Esophagus muscularis mucosa (tissue), 4 donors: ENCODE measurements around the gene ANKRD17. TPM values are rescaled to one million over a fixed set of nuclear protein-coding genes. Genes with fewer than 3 reads are reported as not detected.

Experiments
- DNase-seq: peaks from one replicate; pipeline ENCODE4 v3.0.0-alpha.2; 2017; ENCODE audit errors: extremely low spot score
- H3K27ac ChIP-seq, 4 donors: fragments of 200-600 bp; sonication (generic); replicated peaks in 1 of 4; 1 replicate in 3 of 4; 2 replicates in 1 of 4; pipeline ENCODE4 v1.5.1; 2016 to 2019; ENCODE audit warnings: mild to moderate bottlenecking in 1 of 4
- H3K27me3 ChIP-seq, 4 donors: fragments of 200-600 bp; sonication (generic); one replicate each; pipeline versions ENCODE4 v1.5.1 to v1.6.0; 2016 to 2019
- H3K36me3 ChIP-seq, 4 donors: fragments of 200-600 bp; sonication (generic); one replicate each; pipeline ENCODE4 v1.5.1; 2016 to 2019
- H3K4me1 ChIP-seq, 4 donors: fragments of 200-600 bp; sonication (generic); one replicate each; pipeline ENCODE4 v1.5.1; 2016 to 2019
- H3K4me3 ChIP-seq, 4 donors: fragments of 200-600 bp; sonication (generic); 1 replicate in 2 of 4; 2 replicates in 2 of 4; pipeline ENCODE4 v1.5.1; 2016 to 2019; ENCODE audit warnings: mild to moderate bottlenecking in 4 of 4, moderate library complexity in 1 of 4
- H3K9me3 ChIP-seq, 4 donors: fragments of 200-600 bp; sonication (generic); 1 replicate in 3 of 4; 2 replicates in 1 of 4; pipeline ENCODE4 v1.5.1; 2016 to 2019
- CTCF ChIP-seq, 3 experiments: fragments of 200-600 bp in 2 of 3; fragments of 450-650 bp in 1 of 3; sonication (generic) in 2 of 3; IDR thresholded peaks; one replicate each; pipeline ENCODE4 v1.5.1; 2017 to 2019; ENCODE audit warnings: antibody characterized with exemption in 3 of 3, mild to moderate bottlenecking in 2 of 3, moderate library complexity in 1 of 3
- EP300 ChIP-seq: sonication (generic); formaldehyde crosslinking; IDR thresholded peaks from one replicate; pipeline ENCODE4 v1.6.1; 2017; ENCODE audit warnings: antibody characterized with exemption
- POLR2A ChIP-seq: fragments of 450-650 bp; IDR thresholded peaks from one replicate; pipeline ENCODE4 v1.6.1; 2017; ENCODE audit warnings: antibody characterized with exemption, moderate library complexity, mild to moderate bottlenecking, low read depth
- POLR2AphosphoS5 ChIP-seq, 2 donors: sonication (generic); formaldehyde crosslinking; IDR thresholded peaks; one replicate each; pipeline ENCODE4 v1.6.1; 2017; ENCODE audit warnings: antibody characterized with exemption in 2 of 2
- WGBS: methylation state at CpG from one replicate; pipeline ENCODE4 v1.1.5; 2018; 5-methylcytosine and 5-hydroxymethylcytosine counted together
- intact Hi-C: fragments of 100-400 bp; cut with DNase I; formaldehyde crosslinking; loops from one replicate; pipeline ENCODE4 v1.15.1; 2023
- total RNA-seq, 4 donors: library from RNA; depleted of rRNA; stranded (reverse); fragments of >200 nt; gene quantifications; one replicate each; pipeline versions ENCODE4 v1.1.0 to v1.2.1, GENCODE V29; 2016

ANKRD17 gene
- total RNA-seq, 4 donors from 2014 or later: 47.9 to 58.1 (median 54.7) TPM

DNA sequence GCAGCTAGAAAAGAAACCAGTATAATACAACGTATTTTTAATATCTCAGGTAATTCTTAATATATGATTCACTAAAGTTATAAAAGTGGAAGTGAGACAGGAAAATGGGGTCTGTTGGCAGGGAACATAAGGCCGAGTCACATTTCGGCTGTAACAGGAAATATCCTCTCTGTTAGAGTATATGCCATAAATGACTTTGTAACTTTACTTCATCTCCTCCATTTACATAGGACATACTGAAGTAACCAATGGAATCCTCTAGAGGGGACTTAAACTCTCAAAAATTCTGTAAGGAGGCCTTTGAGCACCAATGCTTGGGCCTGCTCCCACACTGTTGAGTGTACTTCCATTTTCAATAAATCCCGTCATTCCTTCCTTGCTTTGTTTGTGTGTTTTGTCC, 71.3 kb downstream of the ANKRD17 start:
- WGBS: 68% methylated on average over 4 of the region's 4 CpGs
- Histone ChIP-seq H3K36me3 (no peaks in the 10 kb centered on the region), H3K4me3 (no peak overlapping the region), H3K27me3 (no peaks in the 10 kb centered on the region), H3K4me1 (peaks cover 3 to 18% (median 16%) of the 10 kb centered on the region in 4 donors), H3K27ac (peak overlapping the region in 1 of 4 donors; percentile 28), H3K9me3 (no peaks in the 10 kb centered on the region)
- no peak for TF ChIP-seq EP300
- TF ChIP-seq POLR2AphosphoS5 (IDR thresholded peaks at IDR 0.05): no peak
- TF ChIP-seq CTCF (IDR thresholded peaks at IDR 0.05): no peak
- TF ChIP-seq POLR2A: no peak
- DNase-seq: no peak
- intact Hi-C loops: no loop called here

DNA sequence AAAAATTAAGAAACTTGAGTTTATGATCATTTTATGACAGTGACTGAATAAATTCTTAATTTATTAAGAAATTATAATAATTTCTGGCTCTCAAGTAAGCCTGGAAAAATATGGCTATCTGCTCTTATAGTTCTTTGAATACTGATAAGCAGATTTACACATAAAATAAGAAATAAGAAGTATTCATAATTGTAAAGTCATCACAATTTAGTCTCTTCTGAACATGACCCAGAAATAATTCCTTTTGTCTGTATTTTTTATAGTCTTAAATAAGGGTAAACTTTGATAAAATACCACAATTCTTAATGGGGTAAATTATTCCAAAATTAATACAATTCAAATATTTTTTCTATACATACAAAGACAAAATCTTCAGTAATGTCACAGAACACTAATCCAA, 72.7 kb downstream of the ANKRD17 start:
- Histone ChIP-seq H3K4me1 (peaks cover 3 to 18% (median 17%) of the 10 kb centered on the region in 4 donors), H3K27ac (no peak overlapping the region), H3K27me3 (no peaks in the 10 kb centered on the region), H3K36me3 (no peaks in the 10 kb centered on the region), H3K4me3 (no peak overlapping the region), H3K9me3 (no peaks in the 10 kb centered on the region)
- intact Hi-C loops: no loop called here
- no peak for DNase-seq
- no peak for TF ChIP-seq EP300
- TF ChIP-seq POLR2AphosphoS5 (IDR thresholded peaks at IDR 0.05): no peak
- no peak for TF ChIP-seq CTCF (IDR thresholded peaks at IDR 0.05)
- no peak for TF ChIP-seq POLR2A

- Histone ChIP-seq H3K4me3 (no peak overlapping the region), H3K27me3 (no peaks in the 10 kb centered on the region), H3K36me3 (peaks cover 0 to 8% (median under 1%) of the 10 kb centered on the region in 4 donors), H3K27ac (no peak overlapping the region), H3K9me3 (no peaks in the 10 kb centered on the region), H3K4me1 (peaks cover 11 to 18% (median 15%) of the 10 kb centered on the region in 4 donors)
- WGBS: 64% methylated on average over 3 of the region's 3 CpGs
- no peak for DNase-seq
- intact Hi-C loops: no loop called here
- TF ChIP-seq EP300: no peak
- TF ChIP-seq POLR2A: no peak
- TF ChIP-seq POLR2AphosphoS5 (IDR thresholded peaks at IDR 0.05): no peak
- no peak for TF ChIP-seq CTCF (IDR thresholded peaks at IDR 0.05)
These were observed 77.4 kb downstream of the ANKRD17 start for GRCh38 chr4:73181231-73181630.

DNA sequence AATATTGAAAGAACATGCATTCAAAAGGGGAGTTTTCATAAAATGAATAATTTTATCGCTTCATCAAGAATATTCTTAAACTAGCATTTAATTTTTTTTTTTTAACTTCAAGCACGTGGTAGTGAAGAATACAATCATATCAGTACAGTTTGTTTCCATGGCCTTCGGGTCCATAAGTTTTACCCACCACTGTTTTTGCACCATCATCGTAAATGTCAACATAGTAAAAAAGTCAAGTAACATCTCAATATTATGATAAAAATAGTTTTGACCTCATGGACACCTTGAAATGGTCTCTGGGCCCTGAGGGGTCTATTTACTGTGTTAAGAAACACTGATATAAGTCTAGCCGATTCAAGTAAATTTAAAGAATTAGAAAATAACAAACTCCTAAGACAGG, 80.2 kb downstream of the ANKRD17 start:
- Histone ChIP-seq H3K9me3 (peaks cover 0 to 3% (median 0%) of the 10 kb centered on the region in 4 donors), H3K27ac (no peak overlapping the region), H3K27me3 (no peaks in the 10 kb centered on the region), H3K4me1 (peaks cover 8 to 16% (median 14%) of the 10 kb centered on the region in 4 donors), H3K36me3 (peaks cover 0 to 22% (median 10%) of the 10 kb centered on the region in 4 donors), H3K4me3 (no peak overlapping the region)
- intact Hi-C loops: no loop called here
- no peak for DNase-seq
- TF ChIP-seq CTCF (IDR thresholded peaks at IDR 0.05) (no peak), POLR2AphosphoS5 (IDR thresholded peaks at IDR 0.05) (no peak), EP300 (no peak), POLR2A (no peak)
- WGBS: 89% methylated on average over 5 of the region's 5 CpGs

- DNase-seq: no peak
- WGBS: 89% methylated on average over 2 of the region's 2 CpGs
- TF ChIP-seq POLR2AphosphoS5 (IDR thresholded peaks at IDR 0.05) (no peak), CTCF (IDR thresholded peaks at IDR 0.05) (no peak), POLR2A (no peak), EP300 (no peak)
- Histone ChIP-seq H3K36me3 (peaks cover 12 to 73% (median 46%) of the 10 kb centered on the region in 4 donors), H3K4me1 (peaks cover under 1 to 5% (median 4%) of the 10 kb centered on the region in 4 donors), H3K27me3 (no peaks in the 10 kb centered on the region), H3K4me3 (no peak overlapping the region), H3K9me3 (peaks cover 0 to 3% (median 0%) of the 10 kb centered on the region in 4 donors), H3K27ac (no peak overlapping the region)
- intact Hi-C loops: no loop called here
These were observed 86.4 kb downstream of the ANKRD17 start for GRCh38 chr4:73172161-73172560.
